GM21367 (cell line): ENCODE results near the gene LEMD2.

Experiments
- ATAC-seq: cut with Tn5 transposase; IDR thresholded peaks from one replicate; pipeline ENCODE4 v1.9.1; 2021; ENCODE audit not compliant: unreplicated experiment

The LEMD2 gene

GRCh38 chr6:33724102-33725023 lies 64.6 kb downstream of the LEMD2 start:
- no peak for ATAC-seq

- no peak for ATAC-seq
Measured at GRCh38 chr6:33723371-33724085, 65.4 kb downstream of the LEMD2 start.

DNA sequence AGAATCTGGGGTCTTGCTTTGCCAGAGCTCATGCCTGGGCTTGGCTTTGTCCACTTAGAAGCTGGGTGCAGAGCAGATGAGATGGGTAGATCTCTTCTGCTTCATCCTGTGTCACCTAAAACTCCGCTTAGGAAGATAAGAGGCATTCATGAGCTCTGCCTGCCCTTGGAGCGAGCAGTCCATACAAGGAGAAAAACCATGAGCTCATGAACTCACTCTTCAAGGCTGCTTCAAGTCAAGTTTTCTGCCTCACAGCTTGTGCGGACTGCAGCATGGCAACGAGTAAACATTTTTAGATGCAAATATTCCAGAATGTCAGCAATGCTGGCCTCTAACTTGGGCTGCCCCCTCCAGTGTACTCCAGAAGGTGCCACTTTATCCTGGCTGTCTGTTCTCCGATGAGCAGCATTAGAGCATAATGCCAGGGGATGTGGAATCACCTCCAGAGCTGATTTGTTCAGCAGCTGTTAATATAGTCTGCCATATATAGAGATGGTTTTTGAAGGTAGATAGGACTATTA lies 66.8 kb downstream of the LEMD2 start:
- ATAC-seq, result no peak

GRCh38 chr6:33721508-33721907 lies 67.4 kb downstream of the LEMD2 start:
- ATAC-seq, result no peak
